ENCODE results near the gene NT5C1A.

NT5C1A gene

DNA sequence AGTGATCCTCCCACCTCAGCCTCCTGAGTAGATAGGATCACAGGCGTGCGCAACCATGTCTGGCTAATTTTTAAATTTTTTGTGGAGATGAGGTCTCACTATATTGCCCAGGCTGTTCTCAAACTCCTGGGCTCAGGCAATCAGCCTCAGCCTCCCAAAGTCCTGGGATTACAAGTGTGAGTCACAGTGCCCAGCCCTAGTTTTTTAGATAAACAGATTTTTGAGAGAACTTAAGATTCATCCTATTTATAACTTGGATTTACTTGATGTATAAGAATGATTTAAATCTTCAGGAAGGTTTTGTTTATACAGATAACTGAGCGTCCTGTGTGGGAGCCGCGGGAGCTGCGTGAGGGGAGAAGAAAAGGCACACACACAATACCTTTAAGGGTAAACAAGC, 58.7 kb downstream of the NT5C1A start:
- DNase-seq (ENCODE audit: low read depth in 2 of 2, low spot score in 1 of 2), result no peak

DNA sequence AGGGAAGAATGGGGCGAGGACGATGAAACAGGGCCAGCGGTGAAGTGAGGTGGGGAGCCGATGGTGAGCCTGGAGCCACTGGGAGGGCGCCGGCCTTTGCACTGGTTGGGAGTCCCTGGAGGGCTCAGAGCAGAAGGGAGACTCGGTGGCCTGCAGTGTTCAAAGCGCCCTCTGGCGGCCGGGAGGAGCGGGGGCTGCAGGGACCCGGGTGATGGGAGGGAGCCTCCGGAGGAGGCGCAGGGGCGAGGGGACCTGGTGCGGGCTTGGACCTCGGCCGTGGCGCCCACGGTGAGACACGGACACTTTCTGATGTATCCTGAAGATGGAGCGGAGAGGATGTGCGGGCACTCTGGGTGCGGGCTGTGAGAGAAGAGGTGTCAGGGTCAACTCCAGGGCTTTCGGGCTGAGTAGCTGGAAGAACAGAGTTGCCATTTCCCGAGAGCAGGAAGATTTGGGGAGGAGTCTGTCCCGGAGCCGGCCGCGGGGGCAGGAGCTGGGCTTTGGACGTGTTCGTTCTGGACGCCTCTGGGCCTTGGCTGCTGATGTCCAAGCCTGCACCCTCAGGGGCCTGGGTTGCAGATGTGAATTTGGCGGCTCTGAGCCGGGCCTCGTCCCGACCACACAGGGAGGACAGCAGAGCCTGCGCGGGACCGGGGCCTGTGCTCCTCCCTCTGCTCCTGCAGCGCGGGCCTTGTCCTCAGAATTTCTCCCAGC, 62.1 kb downstream of the NT5C1A start:
- peak; percentile 56 to 60 for DNase-seq (ENCODE audit: low read depth in 2 of 2, low spot score in 1 of 2)

All from stimulated activated CD8-positive, alpha-beta memory T cell treated with anti-CD3 and anti-CD28 coated beads, Interleukin-4, amount 100 ng/mL, for 4 hours (primary cell).